HT-29 (cell line): ENCODE data around the gene NARS2. TPM values are rescaled to one million over a fixed set of nuclear protein-coding genes. Genes with fewer than 3 reads are reported as not detected.

Experiments used
- small RNA-seq: library from RNA; depleted of rRNA; stranded (forward); fragments of <200 nt; gene quantifications from one replicate; pipeline ENCODE3, GENCODE V24; 2014
- total RNA-seq: library from RNA; depleted of rRNA; stranded (reverse); fragments of >200 nt; shearing (Covaris generic); gene quantifications from 2 replicates; pipeline ENCODE4 v1.2.3, GENCODE V29; 2014; rRNA removed

NARS2 gene
- total RNA-seq, 1 experiment from 2014 or later, result 14.0 TPM

Small RNAs within 50 kb of the gene (small RNA-seq; reads per million reads assigned to genes)
- not detected for gene RNU6-311P

Other genes with a start within 250 kb of the NARS2 start
- 1.8 and 3.6 TPM in 2 replicates for gene GAB2, start 157.0 kb downstream of the NARS2 start, total RNA-seq